Endothelial cell of umbilical vein (primary cell): ENCODE results near the gene CSTF2. TPM values are rescaled to one million over a fixed set of nuclear protein-coding genes. Genes with fewer than 3 reads are reported as not detected.

Experiments
- BruUV-seq: library from RNA; stranded (reverse); fragments of 400-500 nt; replicated peaks from 2 replicates; lab custom pipeline; 2021; lab: Mats Ljungman, UMichigan
- CTCF ChIA-PET: fragments of 300-600, 350-600 bp; sonication (Branson Sonifier 250); formaldehyde crosslinking; loops from one replicate; lab custom pipeline; 2021; ENCODE audit warnings: antibody characterized with exemption, inconsistent platforms; lab: Charles Lee
- POLR2A ChIA-PET: fragments of 300-600, 350-600 bp; sonication (Branson Sonifier 250); formaldehyde crosslinking; loops from one replicate; lab custom pipeline; 2021; ENCODE audit warnings: antibody characterized with exemption, inconsistent platforms; lab: Charles Lee
- DNase-seq: peaks from one replicate; pipeline ENCODE4 v3.0.0-alpha.2; 2011; ENCODE audit warnings: low read depth, low spot score
- FAIRE-seq: peaks from 2 replicates; lab custom pipeline; 2011; peaks lifted over from hg19 to GRCh38; lab: Jason Lieb, UNC
- H2AFZ ChIP-seq: 2 replicates; pipeline ENCODE4 v1.6.0; 2012; ENCODE audit warnings: low read depth, low read length, control low read depth, inconsistent platforms
- H3K27ac ChIP-seq: 2 replicates; pipeline ENCODE4 v1.5.1; 2011; ENCODE audit warnings: low read depth, mild to moderate bottlenecking, control low read depth, low read length, moderate library complexity; ENCODE audit not compliant: insufficient read depth
- H3K27me3 ChIP-seq, 2 experiments: 2 replicates each; pipeline versions ENCODE4 v1.6.0 to v1.6.1; 2011; ENCODE audit warnings: low read length in 2 of 2, mixed read lengths in 1 of 2; ENCODE audit not compliant: control insufficient read depth in 2 of 2, insufficient read depth in 2 of 2
- H3K36me3 ChIP-seq, 2 experiments: 2 replicates in 1 of 2; 3 replicates in 1 of 2; pipeline ENCODE4 v1.5.1; 2011; ENCODE audit warnings: low read length in 2 of 2, mild to moderate bottlenecking in 1 of 2, moderate library complexity in 1 of 2; ENCODE audit not compliant: control insufficient read depth in 2 of 2, insufficient read depth in 2 of 2; ENCODE audit errors: extremely low read depth in 1 of 2
- H3K4me1 ChIP-seq: 3 replicates; pipeline ENCODE4 v1.5.1; 2011; ENCODE audit warnings: mild to moderate bottlenecking, low read length; ENCODE audit not compliant: control insufficient read depth, insufficient read depth; ENCODE audit errors: extremely low read depth
- H3K4me2 ChIP-seq: 2 replicates; pipeline ENCODE4 v1.6.1; 2011; ENCODE audit warnings: low read length, control low read depth, mixed read lengths; ENCODE audit not compliant: insufficient read depth
- H3K4me3 ChIP-seq, 3 experiments: fragments of 200-600 bp in 1 of 3; sonication (generic), shearing (Covaris generic) in 1 of 3; replicated peaks in 1 of 3; 2 replicates each; pipeline ENCODE4 v1.5.1; 2011 to 2016; ENCODE audit warnings: control low read depth in 3 of 3, low read length in 3 of 3, mild to moderate bottlenecking in 2 of 3, inconsistent platforms in 1 of 3, low read depth in 1 of 3, moderate library complexity in 1 of 3; ENCODE audit not compliant: insufficient read depth in 1 of 3
- H3K79me2 ChIP-seq: 2 replicates; pipeline ENCODE4 v1.6.0; 2012; ENCODE audit warnings: low read length, inconsistent platforms; ENCODE audit not compliant: control insufficient read depth, insufficient read depth
- H3K9ac ChIP-seq: replicated peaks from 2 replicates; pipeline ENCODE3; 2011; ENCODE audit warnings: low read length, control low read depth; ENCODE audit not compliant: insufficient read depth; ENCODE audit errors: extremely low read depth
- H3K9me1 ChIP-seq: replicated peaks from 3 replicates; pipeline ENCODE4 v1.6.0; 2011; ENCODE audit warnings: mild to moderate bottlenecking, low read length; ENCODE audit not compliant: control insufficient read depth, insufficient read depth; ENCODE audit errors: extremely low read depth
- H3K9me3 ChIP-seq: replicated peaks from 2 replicates; pipeline ENCODE4 v1.5.1; 2012; ENCODE audit warnings: low read length, inconsistent platforms; ENCODE audit not compliant: control insufficient read depth, insufficient read depth
- H4K20me1 ChIP-seq: replicated peaks from 2 replicates; pipeline ENCODE3; 2011; ENCODE audit warnings: mild to moderate bottlenecking, low read length; ENCODE audit not compliant: control insufficient read depth, insufficient read depth; ENCODE audit errors: extremely low read depth
- CTCF ChIP-seq, 2 donors: IDR thresholded peaks; 1 replicate in 1 of 2; 2 replicates in 1 of 2; pipeline ENCODE4 v1.5.1; 2011; ENCODE audit warnings: low read length in 2 of 2, mild to moderate bottlenecking in 2 of 2, moderate library complexity in 2 of 2, control low read depth in 1 of 2, inconsistent platforms in 1 of 2, low read depth in 1 of 2; ENCODE audit not compliant: insufficient read depth in 1 of 2; ENCODE audit errors: extremely low read depth in 1 of 2
- FOS ChIP-seq: IDR thresholded peaks from 2 replicates; pipeline ENCODE4 v1.6.1; 2011; ENCODE audit warnings: mild to moderate bottlenecking, low read length, moderate library complexity, borderline replicate concordance; ENCODE audit not compliant: insufficient read depth
- GATA2 ChIP-seq: IDR thresholded peaks from 2 replicates; pipeline ENCODE4 v1.7.0; 2011; ENCODE audit warnings: low read depth, mild to moderate bottlenecking, moderate library complexity, mixed read lengths, low read length; ENCODE audit not compliant: insufficient read length, insufficient read depth
- JUN ChIP-seq: IDR thresholded peaks from 2 replicates; pipeline ENCODE4 v1.6.1; 2011; ENCODE audit warnings: borderline replicate concordance, low read depth; ENCODE audit not compliant: insufficient read length, insufficient read depth
- MYC ChIP-seq: IDR thresholded peaks from one replicate; pipeline ENCODE4 v1.6.1; 2011; ENCODE audit warnings: mild to moderate bottlenecking, low read depth, low read length
- POLR2A ChIP-seq: IDR thresholded peaks from 2 replicates; pipeline ENCODE4 v1.6.1; 2012; ENCODE audit warnings: low read depth, mild to moderate bottlenecking, control low read depth, low read length
- POLR2AphosphoS5 ChIP-seq: IDR thresholded peaks from 2 replicates; pipeline ENCODE4 v1.6.1; 2012; ENCODE audit warnings: low read depth, mild to moderate bottlenecking, control low read depth, low read length, moderate library complexity; ENCODE audit not compliant: insufficient read depth
- dilution Hi-C: fragments of 300-500 bp; cut with MboI; formaldehyde crosslinking; loops from one replicate; pipeline ENCODE4 v1.15.0; 2019; ENCODE audit warnings: low sequenced_read_pairs; ENCODE audit not compliant: extremely low pct_ligation_motif_present
- intact Hi-C: fragments of 100-400 bp; cut with micrococcal nuclease; formaldehyde crosslinking; loops from one replicate; pipeline ENCODE4 v1.10.0; 2022
- polyA plus RNA-seq, 4 experiments: library from polyadenylated mRNA; depleted of rRNA in 3 of 4; stranded (reverse) in 3 of 4; unstranded in 1 of 4; fragments of >200 nt; gene quantifications; 2 replicates each; pipeline versions ENCODE4 v1.2.1 to v1.2.3, GENCODE V29; 2011 to 2012; ENCODE audit warnings: missing spikeins in 1 of 4
- total RNA-seq: library from RNA; stranded (reverse); gene quantifications from 2 replicates; pipeline ENCODE4 v1.2.3, GENCODE V29; 2021
- TF ChIP-seq, protein P1 (sequence below): IDR thresholded peaks from 2 replicates; pipeline ENCODE4 v1.6.1; 2011; ENCODE audit not compliant: insufficient read depth, insufficient read length

The CSTF2 gene
- total and polyA plus RNA-seq, 2 donors (not counting 3 experiments of a cell fraction or from before 2014, with no cell fraction given), result 18.5 to 25.2 TPM

GRCh38 chrX:100831219-100831946 is 11.2 kb downstream of the CSTF2 start:
- Histone ChIP-seq H3K79me2 (no peaks in the 10 kb centered on the region), H3K9me3 (no peaks in the 10 kb centered on the region), H3K9me1 (no peaks in the 10 kb centered on the region), H3K36me3 (peaks cover 4 to 5% of the 10 kb centered on the region in 2 experiments), H3K9ac (no peak overlapping the region), H3K27me3 (no peaks in the 10 kb centered on the region), H3K4me2 (no peak overlapping the region), H3K27ac (no peak overlapping the region), H3K4me1 (peaks cover 9% of the 10 kb centered on the region), H3K4me3 (no peak overlapping the region), H2AFZ (no peak overlapping the region), H4K20me1 (no peaks in the 10 kb centered on the region)
- DNase-seq (no peak), FAIRE-seq (no peak)
- no TSS peak for BruUV-seq
- dilution Hi-C loops, result no loop called here
- no peak for TF ChIP-seq CTCF (IDR thresholded peaks at IDR 0.05; ENCODE audit: extremely low read depth in 1 of 2, insufficient read depth in 1 of 2, low read depth in 1 of 2, low read length in 2 of 2)
- no peak for TF ChIP-seq MYC
- no peak for TF ChIP-seq POLR2AphosphoS5
- TF ChIP-seq, protein P1, sequence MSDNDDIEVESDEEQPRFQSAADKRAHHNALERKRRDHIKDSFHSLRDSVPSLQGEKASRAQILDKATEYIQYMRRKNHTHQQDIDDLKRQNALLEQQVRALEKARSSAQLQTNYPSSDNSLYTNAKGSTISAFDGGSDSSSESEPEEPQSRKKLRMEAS, result no peak
- intact Hi-C loops, result no loop called here
- POLR2A ChIA-PET, result no interaction called here
- CTCF ChIA-PET, result no interaction called here

DNA sequence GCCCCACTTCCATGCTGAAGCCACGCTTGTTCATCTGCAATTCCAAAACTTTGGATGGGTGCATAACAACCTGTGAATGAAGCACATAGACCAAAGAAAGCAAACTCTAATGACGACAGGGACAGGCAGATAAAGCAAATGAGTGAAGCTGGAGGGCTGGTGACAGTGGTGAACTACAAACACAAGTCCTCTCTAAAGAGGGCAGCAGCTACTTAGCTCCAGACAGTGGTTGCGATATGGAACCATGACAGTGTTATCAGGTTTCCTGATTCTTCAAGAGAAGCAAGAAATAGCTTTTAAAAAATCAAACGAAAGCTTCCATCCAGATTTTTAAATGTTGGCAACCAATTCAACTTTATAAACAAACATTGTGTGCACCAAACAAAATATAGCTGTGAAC is 30.1 kb downstream of the CSTF2 start:
- Histone ChIP-seq H2AFZ (no peak overlapping the region), H3K27me3 (no peaks in the 10 kb centered on the region), H3K4me3 (no peak overlapping the region), H3K36me3 (no peaks in the 10 kb centered on the region), H3K79me2 (no peaks in the 10 kb centered on the region), H3K4me2 (no peak overlapping the region), H3K9me3 (no peaks in the 10 kb centered on the region), H4K20me1 (no peaks in the 10 kb centered on the region), H3K27ac (no peak overlapping the region), H3K9me1 (no peaks in the 10 kb centered on the region), H3K4me1 (no peaks in the 10 kb centered on the region), H3K9ac (no peak overlapping the region)
- intact Hi-C loops (no loop called here), dilution Hi-C loops (no loop called here)
- BruUV-seq, result no TSS peak
- ChIA-PET POLR2A (no interaction called here), CTCF (no interaction called here)
- DNase-seq, result no peak
- TF ChIP-seq POLR2A (no peak), FOS (no peak), GATA2 (no peak), JUN (no peak)
- TF ChIP-seq, protein P1, result no peak
- no peak for FAIRE-seq
